Glomerular endothelial cell (primary cell): ENCODE measurements around the gene HEXA. TPM values are rescaled to one million over a fixed set of nuclear protein-coding genes. Genes with fewer than 3 reads are reported as not detected.

Experiments used
- DNase-seq: peaks from one replicate; pipeline ENCODE4 v3.0.0-alpha.2; 2011; ENCODE audit warnings: low read depth, low spot score; ENCODE audit errors: extremely low read depth
- total RNA-seq: library from RNA; depleted of rRNA; stranded (reverse); fragments of >200 nt; gene quantifications from 2 replicates; pipeline ENCODE4 v1.2.3, GENCODE V29; 2015

HEXA gene
- total RNA-seq, 1 donor from 2014 or later, result 194 TPM

- no peak for DNase-seq
These were observed 52.1 kb downstream of the HEXA start for GRCh38 chr15:72323752-72324151.

- no peak for DNase-seq
These were observed 55.7 kb downstream of the HEXA start, which contains the start of gene CELF6 for GRCh38 chr15:72319985-72320671. CELF6 (minus strand) TSS chr15:72320157; CDS start chr15:72319874, 283 bp downstream.

- no peak for DNase-seq
These were observed 56.3 kb downstream of the HEXA start for GRCh38 chr15:72319360-72319984.

GRCh38 chr15:72318408-72318942 is 57.3 kb downstream of the HEXA start:
- no peak for DNase-seq

- DNase-seq, result no peak
These were observed 60.0 kb downstream of the HEXA start for GRCh38 chr15:72315706-72316370.

GRCh38 chr15:72313881-72314280 is 61.9 kb downstream of the HEXA start:
- no peak for DNase-seq

GRCh38 chr15:72313448-72313840 is 62.4 kb downstream of the HEXA start:
- DNase-seq, result no peak

GRCh38 chr15:72312605-72313447 is 63.0 kb downstream of the HEXA start:
- peak; percentile 18 for DNase-seq

GRCh38 chr15:72307026-72307425 is 68.8 kb downstream of the HEXA start:
- no peak for DNase-seq

GRCh38 chr15:72306211-72306785 is 69.5 kb downstream of the HEXA start:
- DNase-seq, result no peak

- DNase-seq, result no peak
These were observed 71.2 kb downstream of the HEXA start for GRCh38 chr15:72304596-72304995.

- DNase-seq, result no peak
These were observed 72.9 kb downstream of the HEXA start for GRCh38 chr15:72302955-72303354.

Other genes starting within 250 kb of the HEXA start
- gene GRAMD2A, start 178.2 kb downstream of the HEXA start, total RNA-seq, result not detected in 2 replicates
- 849 and 1,181 TPM in 2 replicates for gene PKM, start 144.8 kb downstream of the HEXA start, total RNA-seq
- 22.8 and 23.9 TPM in 2 replicates for gene PARP6, start 103.5 kb downstream of the HEXA start, total RNA-seq
- gene CELF6, start 55.9 kb downstream of the HEXA start, total RNA-seq, result 0.05 and 1.5 TPM in 2 replicates
- not detected in 2 replicates for gene TMEM202, start 22.3 kb upstream of the HEXA start, total RNA-seq
- 36.5 and 40.3 TPM in 2 replicates for gene ARIH1, start 98.3 kb upstream of the HEXA start, total RNA-seq